Muscle layer of colon (tissue), 2 donors: ENCODE data around the gene CCNG1.
"Not testable (repeated sequence)": the region's sequence is repeated elsewhere in the genome, so short reads cannot be mapped to it uniquely, and the experiment has no call there.

Experiments used
- H3K27ac ChIP-seq: one replicate; pipeline ENCODE4 v1.7.0; 2013; ENCODE audit warnings: low read depth, mild to moderate bottlenecking, low read length, moderate library complexity
- H3K27me3 ChIP-seq, 2 donors: one replicate each; pipeline ENCODE4 v1.7.0; 2013; ENCODE audit warnings: low read length in 2 of 2, mild to moderate bottlenecking in 2 of 2; ENCODE audit not compliant: insufficient read depth in 2 of 2, control insufficient read depth in 1 of 2
- H3K36me3 ChIP-seq: one replicate; pipeline ENCODE4 v1.7.0; 2013; ENCODE audit warnings: mild to moderate bottlenecking, low read length; ENCODE audit not compliant: insufficient read depth
- H3K4me1 ChIP-seq: one replicate; pipeline ENCODE4 v1.7.0; 2013; ENCODE audit warnings: mild to moderate bottlenecking, low read length; ENCODE audit not compliant: insufficient read depth
- H3K4me3 ChIP-seq, 2 donors: one replicate each; pipeline ENCODE4 v1.7.0; 2013; ENCODE audit warnings: low read length in 2 of 2, low read depth in 1 of 2, mild to moderate bottlenecking in 1 of 2, moderate library complexity in 1 of 2
- H3K9ac ChIP-seq: one replicate; pipeline ENCODE4 v1.7.0; 2013; ENCODE audit warnings: low read length
- H3K9me3 ChIP-seq: one replicate; pipeline ENCODE4 v1.7.0; 2013; ENCODE audit warnings: mild to moderate bottlenecking, low read length
- donor health status: abdominal sarcoma.
- donor health status: Adenocarcinoma of cecum.

Gene CCNG1

GRCh38 chr5:163445345-163445744 is 8.0 kb downstream of the CCNG1 start:
- Histone ChIP-seq H3K27me3 (no peaks in the 10 kb centered on the region), H3K27ac (no peak overlapping the region), H3K9ac (no peak overlapping the region), H3K9me3 (no peaks in the 10 kb centered on the region), H3K4me3 (no peak overlapping the region), H3K36me3 (peaks cover 41% of the 10 kb centered on the region), H3K4me1 (no peaks in the 10 kb centered on the region)

GRCh38 chr5:163447191-163447590 is 9.8 kb downstream of the CCNG1 start:
- no peak overlapping the region for H3K4me3 ChIP-seq
- H3K27ac ChIP-seq = no peak overlapping the region
- no peaks in the 10 kb centered on the region for H3K27me3 ChIP-seq
- peaks cover 31% of the 10 kb centered on the region for H3K36me3 ChIP-seq
- H3K9ac ChIP-seq = no peak overlapping the region
- H3K9me3 ChIP-seq = no peaks in the 10 kb centered on the region
- H3K4me1 ChIP-seq = no peaks in the 10 kb centered on the region

DNA sequence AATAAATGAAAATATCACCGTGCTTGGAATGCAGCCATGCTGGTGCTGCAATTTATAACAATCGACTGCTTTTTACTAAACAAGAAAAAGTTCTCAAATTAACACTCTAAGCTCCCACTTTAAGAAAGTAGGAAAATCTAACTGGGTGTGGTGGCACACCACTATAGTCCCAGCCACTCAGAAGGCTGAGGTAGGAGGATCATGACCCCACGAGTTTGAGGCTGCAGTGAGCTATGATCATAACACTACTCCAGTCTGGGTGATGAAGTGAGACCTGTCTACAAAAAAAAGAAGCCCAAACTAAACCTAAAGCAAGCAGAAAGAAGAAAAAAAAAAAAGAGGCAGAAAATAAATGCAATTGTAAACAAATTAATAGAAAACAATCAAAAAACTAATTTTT is 10.5 kb downstream of the CCNG1 start:
- H3K27me3 ChIP-seq = no peaks in the 10 kb centered on the region
- H3K4me3 ChIP-seq = no peak overlapping the region
- H3K27ac ChIP-seq = no peak overlapping the region
- H3K36me3 ChIP-seq = peaks cover 25% of the 10 kb centered on the region
- no peaks in the 10 kb centered on the region for H3K4me1 ChIP-seq
- no peaks in the 10 kb centered on the region for H3K9me3 ChIP-seq
- H3K9ac ChIP-seq = no peak overlapping the region

DNA sequence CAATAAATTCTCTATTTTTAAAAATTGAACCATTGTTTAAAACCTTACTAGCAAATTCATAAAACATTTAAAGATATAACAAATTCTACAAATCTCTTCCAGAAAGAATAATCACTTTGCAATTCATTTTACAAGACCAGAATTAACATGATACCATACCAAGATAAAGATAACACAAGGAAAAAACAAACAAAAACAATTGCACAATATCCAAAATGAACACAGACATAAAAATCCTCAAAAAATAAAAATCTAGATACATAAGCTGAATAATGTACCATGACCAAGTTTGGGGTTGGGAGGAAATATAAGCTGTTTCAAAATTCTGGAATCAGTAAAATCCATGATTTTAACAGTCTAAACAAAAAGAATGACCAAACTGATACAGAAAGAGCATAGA is 11.1 kb downstream of the CCNG1 start:
- peaks cover 23% of the 10 kb centered on the region for H3K36me3 ChIP-seq

GRCh38 chr5:163451489-163451888 is 14.1 kb downstream of the CCNG1 start:
- H3K4me3 ChIP-seq = no peak overlapping the region
- no peaks in the 10 kb centered on the region for H3K9me3 ChIP-seq
- no peaks in the 10 kb centered on the region for H3K4me1 ChIP-seq
- H3K27me3 ChIP-seq = no peaks in the 10 kb centered on the region
- peaks cover 24% of the 10 kb centered on the region for H3K36me3 ChIP-seq
- no peak overlapping the region for H3K9ac ChIP-seq
- H3K27ac ChIP-seq = no peak overlapping the region

More for the DNA sequence above, 11.1 kb downstream of the CCNG1 start:
- no peak overlapping the region for H3K4me3 ChIP-seq
- no peaks in the 10 kb centered on the region for H3K4me1 ChIP-seq
- H3K9ac ChIP-seq = no peak overlapping the region
- H3K27me3 ChIP-seq = no peaks in the 10 kb centered on the region
- H3K9me3 ChIP-seq = no peaks in the 10 kb centered on the region
- H3K27ac ChIP-seq = no peak overlapping the region

- Histone ChIP-seq H3K36me3 (peaks cover 12% of the 10 kb centered on the region), H3K4me1 (peaks cover 7% of the 10 kb centered on the region), H3K9me3 (no peaks in the 10 kb centered on the region), H3K9ac (no peak overlapping the region), H3K27me3 (no peaks in the 10 kb centered on the region), H3K27ac (no peak overlapping the region), H3K4me3 (no peak overlapping the region)
These were observed 16.3 kb downstream of the CCNG1 start for GRCh38 chr5:163453705-163454104.

DNA sequence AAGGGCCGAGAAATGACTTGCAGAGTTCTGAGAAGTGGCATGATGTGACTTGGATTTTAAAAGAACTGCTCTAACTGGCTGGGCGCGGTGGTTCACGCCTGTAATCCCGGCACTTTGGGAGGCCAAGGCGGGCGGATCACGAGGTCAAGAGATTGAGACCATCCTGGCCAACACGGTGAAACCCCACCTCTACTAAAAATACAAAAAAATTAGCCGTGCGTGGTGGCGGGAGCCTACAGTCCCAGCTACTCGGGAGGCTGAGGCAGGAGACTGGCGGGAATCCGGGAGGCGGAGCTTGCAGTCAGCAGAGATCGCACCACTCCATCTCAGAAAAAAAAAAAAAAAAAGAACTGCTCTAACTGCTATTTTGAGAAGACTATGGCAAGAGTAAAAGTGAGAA is 18.0 kb downstream of the CCNG1 start:
- peaks cover 12% of the 10 kb centered on the region for H3K36me3 ChIP-seq
- not testable (repeated sequence) for H3K27ac ChIP-seq

DNA sequence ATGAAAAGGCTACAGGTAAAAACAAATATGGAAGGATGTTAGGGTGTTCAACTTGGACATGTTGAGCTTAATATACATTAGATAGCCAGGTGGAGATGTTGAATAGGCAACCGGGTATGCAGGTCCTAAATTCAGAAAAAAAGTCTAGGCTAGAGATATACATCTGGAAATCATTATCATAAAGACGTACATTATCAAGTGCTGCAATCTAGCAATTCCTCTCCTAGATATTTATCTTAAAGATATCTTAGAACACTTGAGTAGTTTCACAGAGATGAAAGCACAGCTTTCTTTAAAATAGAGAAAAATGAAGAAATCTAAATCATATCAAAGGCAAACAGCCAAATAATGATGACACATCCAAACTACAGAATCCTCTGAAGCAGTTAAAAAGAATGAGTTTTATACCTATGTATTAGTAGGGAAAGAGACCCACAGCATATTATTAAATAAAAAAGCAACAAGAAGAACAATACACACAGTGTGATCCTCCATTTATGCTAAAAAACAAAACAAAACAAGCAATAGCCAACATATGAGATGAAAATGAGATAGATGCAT is 18.7 kb downstream of the CCNG1 start:
- Histone ChIP-seq H3K27me3 (no peaks in the 10 kb centered on the region), H3K9me3 (no peaks in the 10 kb centered on the region), H3K9ac (no peak overlapping the region), H3K36me3 (peaks cover 12% of the 10 kb centered on the region), H3K4me1 (peaks cover 19% of the 10 kb centered on the region), H3K4me3 (no peak overlapping the region), H3K27ac (no peak overlapping the region)

More for the DNA sequence above, 18.0 kb downstream of the CCNG1 start:
- H3K4me1 ChIP-seq = peaks cover 14% of the 10 kb centered on the region
- not testable (repeated sequence) for H3K27me3 ChIP-seq, H3K9me3 ChIP-seq, H3K4me3 ChIP-seq, H3K9ac ChIP-seq

GRCh38 chr5:163456840-163457239 is 19.4 kb downstream of the CCNG1 start:
- no peak overlapping the region for H3K27ac ChIP-seq
- no peaks in the 10 kb centered on the region for H3K9me3 ChIP-seq
- no peaks in the 10 kb centered on the region for H3K27me3 ChIP-seq
- H3K4me3 ChIP-seq = no peak overlapping the region
- peaks cover 21% of the 10 kb centered on the region for H3K4me1 ChIP-seq
- no peak overlapping the region for H3K9ac ChIP-seq
- peaks cover 12% of the 10 kb centered on the region for H3K36me3 ChIP-seq

DNA sequence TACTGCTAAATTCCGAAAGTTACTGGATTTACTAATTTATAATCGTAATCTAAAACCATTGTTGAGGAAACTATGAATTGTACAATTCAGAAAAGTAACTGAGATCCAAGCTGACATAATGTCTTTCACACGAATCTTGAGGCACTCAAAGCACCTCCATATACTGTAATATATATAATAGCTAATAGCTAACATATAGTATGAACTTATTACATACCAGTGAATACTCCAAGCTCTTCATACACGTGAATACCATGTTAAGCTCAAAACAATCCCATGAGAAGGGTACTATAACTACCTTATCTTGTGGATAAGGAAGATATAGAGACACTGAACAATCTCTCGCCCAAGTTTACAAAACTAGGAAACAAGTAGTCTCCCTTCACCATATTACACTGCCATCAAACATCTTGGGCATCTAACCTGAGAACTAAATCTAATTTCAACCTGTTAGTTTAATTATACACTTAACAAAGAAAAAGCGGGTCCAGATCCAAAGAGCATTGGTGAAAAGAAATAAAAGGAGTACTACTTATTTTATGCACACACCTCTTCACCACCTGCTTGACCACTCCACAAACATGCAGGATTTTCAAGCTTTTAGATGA is 21.5 kb downstream of the CCNG1 start:
- Histone ChIP-seq H3K36me3 (peaks cover 8% of the 10 kb centered on the region), H3K9me3 (no peaks in the 10 kb centered on the region), H3K4me1 (peaks cover 21% of the 10 kb centered on the region), H3K9ac (peak overlapping the region; percentile 97), H3K27me3 (no peaks in the 10 kb centered on the region), H3K4me3 (peak overlapping the region; percentile 85 to 91), H3K27ac (peak overlapping the region; percentile 74)

DNA sequence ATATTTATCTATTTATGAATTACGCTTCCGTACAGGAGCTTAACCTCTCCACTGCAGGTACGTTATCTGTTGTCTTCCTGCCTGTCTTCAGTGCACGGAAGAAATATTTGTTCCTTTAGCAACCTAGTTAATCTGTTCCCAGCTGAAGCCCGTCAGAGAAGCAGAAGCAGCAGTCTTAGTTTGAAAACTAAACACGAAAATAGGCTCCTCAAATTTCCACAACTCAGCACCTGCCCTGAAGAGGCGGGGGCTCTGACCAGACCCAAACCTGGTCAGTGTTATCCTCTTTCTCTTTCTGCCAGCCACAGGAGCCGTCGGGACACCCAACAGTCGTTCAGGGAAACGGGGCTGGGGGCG is 22.0 kb downstream of the CCNG1 start:
- H3K27me3 ChIP-seq = no peaks in the 10 kb centered on the region
- H3K9ac ChIP-seq = peak overlapping the region; percentile 97
- H3K36me3 ChIP-seq = peaks cover 8% of the 10 kb centered on the region
- peak overlapping the region; percentile 74 for H3K27ac ChIP-seq
- peak overlapping the region; percentile 85 to 91 for H3K4me3 ChIP-seq
- peaks cover 21% of the 10 kb centered on the region for H3K4me1 ChIP-seq
- H3K9me3 ChIP-seq = no peaks in the 10 kb centered on the region
